Smooth muscle cell (in vitro differentiated cells): ENCODE measurements around the gene MAML3. TPM values are rescaled to one million over a fixed set of nuclear protein-coding genes. Genes with fewer than 3 reads are reported as not detected.

ENCODE experiments used
- DNase-seq: peaks from one replicate; lab custom pipeline; 2025; ENCODE audit not compliant: unreplicated experiment; lab: John Stamatoyannopoulos, UW
- H2AFZ ChIP-seq: fragments of 200-600 bp; sonication (generic); 2 replicates; pipeline ENCODE4 v1.6.0; 2016; ENCODE audit warnings: antibody characterized with exemption, low read depth, mild to moderate bottlenecking
- H3F3A ChIP-seq: fragments of 200-600 bp; sonication (generic); 2 replicates; pipeline ENCODE4 v1.6.0; 2017; ENCODE audit warnings: antibody characterized with exemption, low read depth
- H3K27ac ChIP-seq: fragments of 200-600 bp; sonication (generic); 2 replicates; pipeline ENCODE4 v1.5.1; 2016; ENCODE audit warnings: low read depth, mild to moderate bottlenecking
- H3K27me3 ChIP-seq: fragments of 200-600 bp; sonication (generic); 2 replicates; pipeline ENCODE4 v1.6.1; 2016; ENCODE audit warnings: low read depth, mild to moderate bottlenecking
- H3K36me3 ChIP-seq: fragments of 200-600 bp; sonication (generic); 2 replicates; pipeline ENCODE4 v1.5.1; 2016; ENCODE audit warnings: low read depth
- H3K4me1 ChIP-seq: fragments of 200-600 bp; sonication (generic); 2 replicates; pipeline ENCODE4 v1.5.1; 2016; ENCODE audit warnings: low read depth
- H3K4me2 ChIP-seq: fragments of 200-600 bp; sonication (generic); 2 replicates; pipeline ENCODE4 v1.6.0; 2016; ENCODE audit warnings: mild to moderate bottlenecking
- H3K4me3 ChIP-seq: fragments of 200-600 bp; sonication (generic); 2 replicates; pipeline ENCODE4 v1.5.1; 2016; ENCODE audit warnings: mild to moderate bottlenecking
- H3K79me2 ChIP-seq: fragments of 200-600 bp; sonication (generic); 2 replicates; pipeline ENCODE4 v1.6.0; 2016; ENCODE audit warnings: low read depth, mild to moderate bottlenecking
- H3K9ac ChIP-seq: fragments of 200-600 bp; sonication (generic); 2 replicates; pipeline ENCODE4 v1.6.0; 2016; ENCODE audit warnings: low read depth
- H3K9me3 ChIP-seq: fragments of 200-600 bp; sonication (generic); replicated peaks from 2 replicates; pipeline ENCODE4 v1.5.1; 2016; ENCODE audit warnings: low read depth
- H4K20me1 ChIP-seq: fragments of 200-600 bp; sonication (generic); 2 replicates; pipeline ENCODE4 v1.6.0; 2016; ENCODE audit warnings: low read depth
- WGBS: methylation state at CpG from one replicate; pipeline ENCODE4 v1.1.7; 2016; ENCODE audit warnings: low lambda C conversion rate; 5-methylcytosine and 5-hydroxymethylcytosine counted together
- polyA plus RNA-seq: library from polyadenylated mRNA; unstranded; fragments of >200 nt; fragmentation: Nextera tagmentation; extraction: Ambion mirVana; gene quantifications from 2 replicates; pipeline ENCODE4 v1.2.1, GENCODE V29; 2016
- total RNA-seq: library from RNA; depleted of rRNA; stranded (reverse); fragments of >200 nt; gene quantifications from 2 replicates; pipeline ENCODE4 v1.2.3, GENCODE V29; 2014
- TF ChIP-seq, protein P1 (sequence below): fragments of 200-600 bp; sonication (generic); IDR thresholded peaks from 2 replicates; pipeline ENCODE4 v1.5.1; 2017; ENCODE audit warnings: borderline replicate concordance, mild to moderate bottlenecking, antibody characterized with exemption; ENCODE audit not compliant: insufficient read depth, poor library complexity, severe bottlenecking

The MAML3 gene
- total and polyA plus RNA-seq, 2 experiments from 2014 or later, result 4.9 to 12.6 TPM

DNA sequence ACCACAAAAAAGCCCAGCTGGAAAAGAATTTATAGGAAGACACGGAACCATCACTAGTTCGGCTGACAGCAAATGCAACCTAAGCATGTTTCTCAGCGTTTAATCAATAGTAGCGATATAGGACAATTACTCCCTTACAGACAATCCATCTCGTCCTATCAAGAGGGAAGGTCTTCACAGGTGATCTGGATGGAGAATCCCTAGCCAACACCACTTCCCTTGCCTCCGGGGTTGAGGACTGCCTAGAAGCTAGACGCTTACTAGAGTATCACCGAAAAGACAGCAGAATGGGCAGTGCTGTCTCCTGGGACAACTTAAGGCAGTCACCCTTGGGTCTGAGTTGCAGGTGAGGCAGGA, 32.1 kb upstream of the MAML3 start:
- H3K36me3 ChIP-seq, result no peaks in the 10 kb centered on the region
- no peaks in the 10 kb centered on the region for H3K79me2 ChIP-seq
- TF ChIP-seq, protein P1, sequence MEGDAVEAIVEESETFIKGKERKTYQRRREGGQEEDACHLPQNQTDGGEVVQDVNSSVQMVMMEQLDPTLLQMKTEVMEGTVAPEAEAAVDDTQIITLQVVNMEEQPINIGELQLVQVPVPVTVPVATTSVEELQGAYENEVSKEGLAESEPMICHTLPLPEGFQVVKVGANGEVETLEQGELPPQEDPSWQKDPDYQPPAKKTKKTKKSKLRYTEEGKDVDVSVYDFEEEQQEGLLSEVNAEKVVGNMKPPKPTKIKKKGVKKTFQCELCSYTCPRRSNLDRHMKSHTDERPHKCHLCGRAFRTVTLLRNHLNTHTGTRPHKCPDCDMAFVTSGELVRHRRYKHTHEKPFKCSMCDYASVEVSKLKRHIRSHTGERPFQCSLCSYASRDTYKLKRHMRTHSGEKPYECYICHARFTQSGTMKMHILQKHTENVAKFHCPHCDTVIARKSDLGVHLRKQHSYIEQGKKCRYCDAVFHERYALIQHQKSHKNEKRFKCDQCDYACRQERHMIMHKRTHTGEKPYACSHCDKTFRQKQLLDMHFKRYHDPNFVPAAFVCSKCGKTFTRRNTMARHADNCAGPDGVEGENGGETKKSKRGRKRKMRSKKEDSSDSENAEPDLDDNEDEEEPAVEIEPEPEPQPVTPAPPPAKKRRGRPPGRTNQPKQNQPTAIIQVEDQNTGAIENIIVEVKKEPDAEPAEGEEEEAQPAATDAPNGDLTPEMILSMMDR, result no peak
- no peaks in the 10 kb centered on the region for H3K27me3 ChIP-seq
- peak overlapping the region; percentile 76 for H3K27ac ChIP-seq
- H3K9ac ChIP-seq, result peak overlapping the region; percentile 21
- no peaks in the 10 kb centered on the region for H3K9me3 ChIP-seq
- H4K20me1 ChIP-seq, result no peaks in the 10 kb centered on the region
- H3K4me3 ChIP-seq, result no peak overlapping the region
- H3K4me2 ChIP-seq, result no peak overlapping the region
- no peak for DNase-seq
- H2AFZ ChIP-seq, result no peak overlapping the region
- H3F3A ChIP-seq, result peaks cover 10% of the 10 kb centered on the region
- 81% methylated on average over 8 of the region's 8 CpGs for WGBS
- no peaks in the 10 kb centered on the region for H3K4me1 ChIP-seq

DNA sequence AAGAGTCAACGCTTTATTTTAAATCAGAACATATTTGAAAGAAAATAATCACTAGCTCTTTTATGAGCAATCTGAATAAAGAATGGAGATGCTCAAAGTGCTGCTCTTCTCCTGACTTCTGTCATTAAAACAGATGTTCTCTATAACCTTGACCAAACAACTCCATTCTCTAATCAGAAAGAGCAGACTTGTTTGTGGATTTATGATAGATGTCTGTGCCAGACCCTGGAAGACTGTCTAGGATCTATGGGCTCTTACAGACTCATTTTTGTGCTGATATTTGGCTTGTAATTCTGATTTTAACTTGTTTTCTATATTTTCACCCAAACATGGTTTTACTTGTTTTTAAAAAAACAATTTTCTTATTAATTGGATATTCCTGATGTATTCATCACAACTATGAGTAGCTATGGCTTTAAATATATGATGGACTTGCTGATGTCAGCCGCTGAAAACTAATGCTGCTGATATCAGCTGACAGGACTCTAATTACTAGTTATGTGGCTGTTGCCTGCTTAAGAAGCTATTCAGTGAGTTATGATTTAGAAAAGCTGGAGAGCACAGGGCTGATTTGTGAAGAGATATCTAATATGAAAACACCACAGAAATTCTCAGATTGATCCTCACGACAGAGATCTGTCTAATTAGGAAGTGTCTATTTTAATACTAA, 31.6 kb upstream of the MAML3 start:
- Histone ChIP-seq H3K4me3 (no peak overlapping the region), H3K27me3 (no peaks in the 10 kb centered on the region), H3K9me3 (no peaks in the 10 kb centered on the region), H3F3A (peaks cover 10% of the 10 kb centered on the region), H2AFZ (peak overlapping the region; percentile 73), H3K4me2 (no peak overlapping the region), H3K9ac (peak overlapping the region; percentile 21), H4K20me1 (no peaks in the 10 kb centered on the region), H3K27ac (peak overlapping the region; percentile 76), H3K36me3 (no peaks in the 10 kb centered on the region), H3K79me2 (no peaks in the 10 kb centered on the region), H3K4me1 (no peaks in the 10 kb centered on the region)
- DNase-seq, result no peak
- 49% methylated on average over 3 of the region's 3 CpGs for WGBS
- TF ChIP-seq, protein P1, result no peak

DNA sequence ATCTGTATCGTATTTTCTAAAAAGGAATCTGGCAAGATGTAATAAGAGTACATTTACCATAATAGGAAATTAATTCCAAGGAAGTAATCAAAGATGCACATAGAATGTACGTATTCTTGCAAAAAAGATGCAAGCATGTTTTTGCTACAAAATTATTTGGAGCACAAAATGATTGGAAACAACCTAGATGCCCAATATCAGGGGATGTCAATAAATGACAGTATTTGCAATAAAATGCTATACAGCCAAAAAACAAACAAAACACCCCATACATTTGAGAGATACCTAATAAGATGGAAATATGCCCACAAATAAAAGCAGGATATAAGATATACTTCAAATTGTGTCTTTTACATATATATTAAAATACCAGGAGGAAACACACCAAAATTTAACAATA, 29.3 kb upstream of the MAML3 start:
- WGBS, result 98% methylated on average over 2 of the region's 2 CpGs
- no peaks in the 10 kb centered on the region for H4K20me1 ChIP-seq
- TF ChIP-seq, protein P1, result no peak

DNA sequence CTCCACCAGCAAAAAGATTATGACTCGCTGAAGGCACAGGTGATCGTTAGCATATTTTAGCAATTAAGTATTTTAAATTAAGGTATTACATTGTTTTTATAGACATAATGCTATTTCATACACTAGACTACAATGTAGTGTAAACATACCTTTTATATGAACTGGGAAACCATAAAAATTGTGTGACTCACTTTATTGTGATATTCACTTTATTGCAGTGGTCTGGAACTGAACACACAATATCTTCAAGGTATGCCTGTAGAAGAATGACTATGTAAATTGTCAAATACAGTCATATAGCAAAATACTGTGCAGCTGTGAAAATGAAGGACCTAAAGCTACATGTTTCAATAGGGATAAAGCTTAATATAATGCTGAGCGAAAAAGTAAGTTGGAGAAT, 26.6 kb upstream of the MAML3 start:
- H3K9ac ChIP-seq, result no peak overlapping the region
- H3K4me2 ChIP-seq, result no peak overlapping the region
- H3F3A ChIP-seq, result no peaks in the 10 kb centered on the region
- H3K4me3 ChIP-seq, result no peak overlapping the region
- no peak overlapping the region for H3K27ac ChIP-seq
- H3K9me3 ChIP-seq, result no peaks in the 10 kb centered on the region
- WGBS, result 92% methylated on average over 3 of the region's 3 CpGs
- no peaks in the 10 kb centered on the region for H4K20me1 ChIP-seq
- no peak for DNase-seq
- no peaks in the 10 kb centered on the region for H3K27me3 ChIP-seq
- no peak overlapping the region for H2AFZ ChIP-seq
- TF ChIP-seq, protein P1, result no peak
- H3K4me1 ChIP-seq, result no peaks in the 10 kb centered on the region
- no peaks in the 10 kb centered on the region for H3K36me3 ChIP-seq
- H3K79me2 ChIP-seq, result no peaks in the 10 kb centered on the region

More for the DNA sequence above, 29.3 kb upstream of the MAML3 start:
- H3K27me3 ChIP-seq, result no peaks in the 10 kb centered on the region
- no peak overlapping the region for H2AFZ ChIP-seq
- no peaks in the 10 kb centered on the region for H3K9me3 ChIP-seq
- H3K4me3 ChIP-seq, result no peak overlapping the region
- no peaks in the 10 kb centered on the region for H3K36me3 ChIP-seq
- H3F3A ChIP-seq, result peaks cover 10% of the 10 kb centered on the region
- no peak overlapping the region for H3K4me2 ChIP-seq
- no peaks in the 10 kb centered on the region for H3K79me2 ChIP-seq
- DNase-seq, result no peak
- no peaks in the 10 kb centered on the region for H3K4me1 ChIP-seq
- H3K27ac ChIP-seq, result no peak overlapping the region
- H3K9ac ChIP-seq, result no peak overlapping the region
